MM.1S (cell line): ENCODE results near the gene CHI3L1.

Source experiments
- CTCF ChIP-seq: fragments of 300-600 bp; sonication (generic); IDR thresholded peaks from 2 replicates; pipeline ENCODE4 v1.5.1; 2016; ENCODE audit warnings: antibody characterized with exemption, low read length, mixed read lengths
- EZH2 ChIP-seq: fragments of 300-600 bp; sonication (generic); optimal IDR thresholded peaks from 2 replicates; pipeline ENCODE3; 2017; ENCODE audit warnings: low read depth, mild to moderate bottlenecking, antibody characterized with exemption, low read length, mixed read lengths
- EZH2phosphoT487 ChIP-seq: fragments of 300-600 bp; sonication (generic); IDR thresholded peaks from 2 replicates; pipeline ENCODE4 v1.6.1; 2018; ENCODE audit warnings: antibody characterized with exemption, low read length

- TF ChIP-seq EZH2 = no peak
- TF ChIP-seq CTCF = no peak
- TF ChIP-seq EZH2phosphoT487 = no peak
These were observed 8.4 kb downstream of the CHI3L1 start for GRCh38 chr1:203178083-203178482.
